GM18526 (cell line): ENCODE measurements around the gene CD180.

Source experiments
- POLR2A ChIP-seq: IDR thresholded peaks from 3 replicates; pipeline ENCODE4 v1.6.1; 2011; ENCODE audit not compliant: insufficient read length; ENCODE audit errors: extremely low read depth

CD180 gene

GRCh38 chr5:67221487-67222242 lies 25.1 kb upstream of the CD180 start:
- TF ChIP-seq POLR2A, result no peak

GRCh38 chr5:67216564-67216963 lies 20.0 kb upstream of the CD180 start:
- TF ChIP-seq POLR2A, result no peak

GRCh38 chr5:67215519-67216471 lies 19.2 kb upstream of the CD180 start:
- TF ChIP-seq POLR2A, result no peak

- no peak for TF ChIP-seq POLR2A
Measured at GRCh38 chr5:67214707-67215447, 18.3 kb upstream of the CD180 start.

DNA sequence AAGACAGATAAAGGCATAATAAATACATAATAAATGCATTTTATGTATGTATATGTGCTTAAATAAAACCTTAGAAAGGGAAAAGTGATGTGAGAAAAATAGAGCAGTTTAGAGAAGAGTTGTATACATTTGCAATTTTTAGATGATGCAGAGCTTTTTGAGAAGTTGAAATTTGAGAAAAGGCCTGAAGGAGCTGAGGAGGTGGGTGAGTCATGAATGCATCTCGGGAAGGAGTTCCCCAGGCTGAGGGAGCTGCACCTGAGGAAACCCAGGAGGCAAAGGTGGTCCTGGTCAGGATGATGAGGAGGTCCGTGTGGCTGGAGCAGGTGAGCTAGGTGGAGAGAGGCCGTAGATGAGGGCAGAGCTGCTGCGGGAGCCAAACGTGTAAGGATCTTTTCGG lies 17.4 kb upstream of the CD180 start:
- no peak for TF ChIP-seq POLR2A

GRCh38 chr5:67211926-67212325 lies 15.3 kb upstream of the CD180 start:
- TF ChIP-seq POLR2A, result no peak

- TF ChIP-seq POLR2A, result no peak
Measured at GRCh38 chr5:67209141-67209771, 12.7 kb upstream of the CD180 start.

DNA sequence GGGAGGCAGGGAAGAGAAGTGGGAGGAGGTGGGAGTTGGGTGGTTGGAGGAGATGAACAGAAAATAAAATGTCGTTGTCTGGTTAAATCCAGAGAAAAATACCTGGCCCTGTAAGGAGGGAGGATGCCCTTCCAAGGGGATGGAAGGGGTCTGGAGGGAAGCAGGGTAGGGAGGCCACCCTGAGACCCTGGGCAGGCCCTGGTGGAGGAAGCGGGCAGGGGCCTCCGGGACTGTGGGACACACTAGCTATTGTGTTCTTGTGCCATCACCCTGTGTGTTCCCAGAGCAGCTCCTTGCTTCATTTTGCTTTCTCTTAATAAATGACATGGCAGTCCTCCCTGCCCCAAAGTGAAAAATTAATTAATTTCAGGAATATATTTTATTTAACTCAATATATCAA lies 11.8 kb upstream of the CD180 start:
- TF ChIP-seq POLR2A, result no peak

- no peak for TF ChIP-seq POLR2A
Measured at GRCh38 chr5:67206929-67207328, 10.3 kb upstream of the CD180 start.

- no peak for TF ChIP-seq POLR2A
Measured at GRCh38 chr5:67206461-67206860, 9.9 kb upstream of the CD180 start.

GRCh38 chr5:67205981-67206380 lies 9.4 kb upstream of the CD180 start:
- TF ChIP-seq POLR2A, result no peak

DNA sequence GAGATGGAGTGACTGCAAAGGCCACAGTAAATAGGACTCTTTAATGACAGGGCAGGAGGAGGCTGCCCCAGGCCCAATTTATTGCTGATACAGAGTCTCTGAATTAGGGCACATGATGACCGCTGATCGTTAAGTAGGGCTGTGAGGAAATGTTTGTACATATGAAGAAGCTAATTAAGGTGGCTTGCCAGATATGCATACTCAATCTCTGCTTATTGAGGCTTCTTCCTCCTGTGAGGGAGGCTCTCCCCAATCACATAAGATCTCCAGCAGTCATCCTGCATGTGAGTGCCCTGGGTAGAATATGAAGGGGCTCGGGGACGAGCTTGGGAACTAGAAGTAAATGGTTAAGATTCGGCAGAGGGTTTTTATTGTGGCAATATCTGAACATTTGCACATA lies 8.2 kb upstream of the CD180 start:
- TF ChIP-seq POLR2A, result no peak

GRCh38 chr5:67203701-67204074 lies 7.1 kb upstream of the CD180 start:
- TF ChIP-seq POLR2A, result no peak

GRCh38 chr5:67202828-67203227 lies 6.2 kb upstream of the CD180 start:
- no peak for TF ChIP-seq POLR2A

GRCh38 chr5:67201897-67202549 lies 5.4 kb upstream of the CD180 start:
- no peak for TF ChIP-seq POLR2A
